GM12878 (cell line): ENCODE results near the gene TAF10. TPM values are rescaled to one million over a fixed set of nuclear protein-coding genes. Genes with fewer than 3 reads are reported as not detected.

ENCODE experiments used
- ASH2L ChIP-seq: fragments of 300-600, 200-600 bp; sonication (generic); IDR thresholded peaks from 2 replicates; pipeline ENCODE4 v1.6.1; 2017; ENCODE audit warnings: low read depth, mild to moderate bottlenecking, borderline replicate concordance
- ATF7 ChIP-seq: fragments of 450-650 bp; IDR thresholded peaks from 2 replicates; pipeline ENCODE4 v1.6.1; 2016; ENCODE audit warnings: low read depth, mild to moderate bottlenecking
- DPF2 ChIP-seq: fragments of 450-650 bp; IDR thresholded peaks from 2 replicates; pipeline ENCODE4 v1.6.1; 2017; ENCODE audit warnings: mild to moderate bottlenecking
- E2F8 ChIP-seq: fragments of 450-650 bp; IDR thresholded peaks from 2 replicates; pipeline ENCODE4 v1.6.1; 2018; ENCODE audit warnings: mild to moderate bottlenecking, low read depth, moderate library complexity; ENCODE audit not compliant: partially characterized antibody
- GATAD2B ChIP-seq: fragments of 450-650 bp; conservative IDR thresholded peaks from 2 replicates; pipeline ENCODE4 v1.6.1; 2017; ENCODE audit warnings: low read depth, mild to moderate bottlenecking, moderate library complexity
- HDGF ChIP-seq: fragments of 450-650 bp; IDR thresholded peaks from 2 replicates; pipeline ENCODE4 v1.6.1; 2016; ENCODE audit warnings: antibody characterized with exemption
- NFXL1 ChIP-seq: fragments of 450-650 bp; IDR thresholded peaks from 2 replicates; pipeline ENCODE4 v1.6.1; 2017; ENCODE audit warnings: antibody characterized with exemption, mild to moderate bottlenecking, borderline replicate concordance
- PRDM15 ChIP-seq: fragments of 450-650 bp; formaldehyde crosslinking; IDR thresholded peaks from 2 replicates; pipeline ENCODE4 v1.4.0; 2020; ENCODE audit warnings: mild to moderate bottlenecking, moderate library complexity
- RELA ChIP-seq: fragments of 450-650 bp; IDR thresholded peaks from 2 replicates; pipeline ENCODE4 v1.8.0; 2014; ENCODE audit warnings: borderline replicate concordance; ENCODE audit not compliant: partially characterized antibody
- SKIL ChIP-seq: fragments of 450-650 bp; IDR thresholded peaks from 2 replicates; pipeline ENCODE4 v1.6.1; 2017; ENCODE audit warnings: mild to moderate bottlenecking, low read depth, inconsistent platforms; ENCODE audit not compliant: poor library complexity, severe bottlenecking
- SMAD1 ChIP-seq: fragments of 450-650 bp; IDR thresholded peaks from 2 replicates; pipeline ENCODE4 v1.6.1; 2018; ENCODE audit warnings: mild to moderate bottlenecking, low read depth; ENCODE audit not compliant: partially characterized antibody
- SREBF1 ChIP-seq: IDR thresholded peaks from 2 replicates; pipeline ENCODE4 v1.6.1; 2012; ENCODE audit warnings: mild to moderate bottlenecking, low read length
- STAT1 ChIP-seq: fragments of 450-650 bp; conservative IDR thresholded peaks from 2 replicates; pipeline ENCODE4 v1.6.1; 2014; ENCODE audit warnings: antibody characterized with exemption, mild to moderate bottlenecking
- polyA plus RNA-seq, 11 experiments: library from polyadenylated mRNA; depleted of rRNA in 4 of 11; unstranded in 6 of 11; stranded (reverse) in 5 of 11; fragments of >200 nt; fragmentation: Nextera tagmentation in 4 of 11; fragmentation: Illumina TruSeq in 1 of 11; extraction: Ambion mirVana in 4 of 11; extraction: Trizol in 1 of 11; gene quantifications; 1 replicate in 1 of 11; 2 replicates in 10 of 11; pipeline versions ENCODE4 v1.2.1 to v1.2.3, GENCODE V29; 2011 to 2016; ENCODE audit warnings: inconsistent platforms in 2 of 11, missing spikeins in 2 of 11, low read depth in 1 of 11
- total RNA-seq, 4 experiments: library from RNA; depleted of rRNA in 3 of 4; stranded (reverse); fragments of >200 nt in 3 of 4; fragmentation: Illumina TruSeq in 1 of 4; extraction: Trizol in 1 of 4; gene quantifications; 2 replicates each; pipeline versions ENCODE4 v1.2.1 to v1.2.3, GENCODE V29; 2013 to 2021

TAF10 gene
- total and polyA plus RNA-seq, 10 of the 15 experiments (the other 5 are each of a cell fraction or from before 2014, with no cell fraction given) = 26.7 to 251 (median 149) TPM

GRCh38 chr11:6565325-6565724, 46.7 kb downstream of the TAF10 start (continued):
- no peak for TF ChIP-seq NFXL1
- TF ChIP-seq SKIL = no peak
- TF ChIP-seq ASH2L = no peak
- TF ChIP-seq GATAD2B = no peak
- no peak for TF ChIP-seq ATF7
- no peak for TF ChIP-seq SREBF1
- no peak for TF ChIP-seq DPF2
- TF ChIP-seq SMAD1 = no peak
- TF ChIP-seq E2F8 = no peak
- TF ChIP-seq RELA = no peak
- no peak for TF ChIP-seq PRDM15 (CRISPR knock-in tag)
- TF ChIP-seq STAT1 = no peak
- TF ChIP-seq HDGF = no peak
